Breast epithelium (tissue), 3 donors: ENCODE results near the gene HDAC4.

Experiments
- CTCF ChIP-seq, 3 donors: fragments of 450-650 bp; IDR thresholded peaks; one replicate each; pipeline ENCODE4 v1.5.1; 2016 to 2017; ENCODE audit warnings: antibody characterized with exemption in 3 of 3, mild to moderate bottlenecking in 3 of 3, moderate library complexity in 3 of 3
- POLR2AphosphoS5 ChIP-seq, 3 donors: sonication (generic); formaldehyde crosslinking; IDR thresholded peaks; one replicate each; pipeline ENCODE4 v1.6.1; 2017; ENCODE audit warnings: antibody characterized with exemption in 3 of 3

- TF ChIP-seq CTCF (IDR thresholded peaks at IDR 0.05) (no peak), POLR2AphosphoS5 (IDR thresholded peaks at IDR 0.05) (no peak)
These were observed 167.2 kb downstream of the HDAC4 start for GRCh38 chr2:239233576-239233975.
